H7 (cell line): Measurements from ENCODE around the gene CPTP. TPM values are rescaled to one million over a fixed set of nuclear protein-coding genes. Genes with fewer than 3 reads are reported as not detected.
A peak's percentile ranks its signal among the peaks of the same experiment; 100 is the strongest.

Experiments used
- DNase-seq: peaks from one replicate; pipeline ENCODE4 v3.0.0; 2012
- H3K27me3 ChIP-seq: 2 replicates; pipeline ENCODE4 v1.6.0; 2011; ENCODE audit warnings: mild to moderate bottlenecking, low read length; ENCODE audit not compliant: control insufficient read depth, insufficient read depth
- H3K36me3 ChIP-seq: replicated peaks from 2 replicates; pipeline ENCODE4 v1.5.1; 2011; ENCODE audit warnings: low read length; ENCODE audit not compliant: control insufficient read depth, insufficient read depth
- H3K4me3 ChIP-seq: 2 replicates; pipeline ENCODE4 v1.5.1; 2011; ENCODE audit warnings: low read depth, mild to moderate bottlenecking, control low read depth, low read length, moderate library complexity; ENCODE audit not compliant: insufficient read depth
- total RNA-seq: library from RNA; depleted of rRNA; stranded (reverse); fragments of >200 nt; shearing (Covaris generic); gene quantifications from 2 replicates; pipeline ENCODE4 v1.2.3, GENCODE V29; 2014

CPTP gene
- total RNA-seq, 1 experiment from 2014 or later = 27.7 TPM

DNA sequence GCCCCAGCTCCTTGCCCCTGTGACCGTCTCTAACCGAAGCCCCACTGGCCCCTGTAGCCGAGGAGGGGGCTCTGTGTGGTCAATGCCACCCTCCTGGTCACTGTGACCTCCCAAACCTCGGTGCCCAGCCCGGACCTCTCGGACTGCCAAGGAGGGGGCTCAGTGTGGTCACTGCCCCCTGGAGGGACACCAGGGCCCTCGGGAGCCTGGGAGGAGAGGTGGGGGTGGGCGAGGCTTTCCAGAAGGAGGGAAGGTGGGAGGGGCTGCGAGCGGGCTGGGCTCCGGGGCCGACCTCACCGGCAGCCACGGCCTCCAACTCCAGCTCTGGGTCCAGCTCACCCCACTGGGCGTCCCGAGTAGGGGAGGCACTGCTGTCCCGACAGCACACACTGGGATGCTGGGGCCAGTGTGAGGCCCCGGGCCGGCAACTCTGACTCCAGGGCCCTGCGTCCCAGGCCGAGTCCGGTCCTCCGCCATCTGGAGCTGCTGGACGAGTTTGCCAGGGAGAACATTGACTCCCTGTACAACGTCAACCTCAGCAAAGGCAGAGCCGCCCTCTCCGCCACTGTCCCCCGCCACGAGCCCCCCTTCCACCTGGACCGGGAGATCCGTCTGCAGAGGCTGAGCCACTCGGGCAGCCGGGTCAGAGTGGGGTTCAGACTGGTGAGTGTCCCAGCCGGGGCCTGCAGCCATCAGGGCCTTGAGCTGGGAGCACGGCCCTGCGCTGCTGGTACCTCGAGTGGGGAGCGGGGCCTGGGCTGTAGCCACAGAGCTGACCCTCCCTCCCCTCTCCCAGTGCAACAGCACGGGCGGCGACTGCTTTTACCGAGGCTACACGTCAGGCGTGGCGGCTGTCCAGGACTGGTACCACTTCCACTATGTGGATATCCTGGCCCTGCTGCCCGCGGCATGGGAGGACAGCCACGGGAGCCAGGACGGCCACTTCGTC lies 38.0 kb upstream of the CPTP start:
- Histone ChIP-seq H3K36me3 (no peaks in the 10 kb centered on the region), H3K27me3 (no peaks in the 10 kb centered on the region), H3K4me3 (no peak overlapping the region)
- peak; percentile 74 for DNase-seq

DNA sequence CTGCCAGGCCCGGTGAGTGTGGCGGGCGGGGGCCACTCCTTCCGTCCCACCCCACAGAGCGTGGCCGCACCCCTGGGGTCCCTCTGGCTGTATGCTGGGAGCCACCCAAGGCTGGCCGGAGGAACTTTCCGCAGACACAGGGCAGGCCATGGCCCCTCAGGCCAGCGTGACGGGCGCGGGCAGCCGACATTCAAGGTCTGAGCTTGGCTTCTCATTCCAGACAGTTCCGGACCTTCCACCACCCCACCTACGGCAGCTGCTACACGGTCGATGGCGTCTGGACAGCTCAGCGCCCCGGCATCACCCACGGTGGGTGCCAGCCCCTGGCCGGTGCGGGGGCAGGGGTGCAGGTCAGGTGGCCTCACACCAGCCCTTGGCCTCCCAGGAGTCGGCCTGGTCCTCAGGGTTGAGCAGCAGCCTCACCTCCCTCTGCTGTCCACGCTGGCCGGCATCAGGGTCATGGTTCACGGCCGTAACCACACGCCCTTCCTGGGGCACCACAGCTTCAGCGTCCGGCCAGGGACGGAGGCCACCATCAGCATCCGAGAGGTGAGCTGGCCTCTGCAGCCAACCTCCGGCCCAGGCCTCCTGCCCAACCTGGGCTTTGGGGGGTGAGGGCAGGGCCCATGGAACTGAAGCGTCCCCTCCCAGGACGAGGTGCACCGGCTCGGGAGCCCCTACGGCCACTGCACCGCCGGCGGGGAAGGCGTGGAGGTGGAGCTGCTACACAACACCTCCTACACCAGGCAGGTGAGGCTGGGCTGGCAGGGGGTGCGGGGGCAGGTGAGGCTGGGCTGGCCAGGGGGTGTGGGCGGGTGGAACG lies 37.1 kb upstream of the CPTP start:
- DNase-seq = peak; percentile 75

DNA sequence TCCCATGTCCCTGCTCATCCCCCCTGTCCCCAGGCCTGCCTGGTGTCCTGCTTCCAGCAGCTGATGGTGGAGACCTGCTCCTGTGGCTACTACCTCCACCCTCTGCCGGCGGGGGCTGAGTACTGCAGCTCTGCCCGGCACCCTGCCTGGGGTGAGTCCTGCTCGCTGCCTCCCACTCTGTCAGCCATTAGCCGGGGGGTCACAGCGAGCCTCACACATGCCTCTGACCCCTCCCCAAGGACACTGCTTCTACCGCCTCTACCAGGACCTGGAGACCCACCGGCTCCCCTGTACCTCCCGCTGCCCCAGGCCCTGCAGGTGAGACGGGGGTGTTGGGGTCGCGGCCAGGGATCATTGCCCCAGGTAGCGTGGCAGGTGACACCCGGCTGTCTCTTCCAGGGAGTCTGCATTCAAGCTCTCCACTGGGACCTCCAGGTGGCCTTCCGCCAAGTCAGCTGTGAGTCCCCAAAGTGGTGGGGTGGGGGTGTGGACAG lies 34.3 kb upstream of the CPTP start:
- Histone ChIP-seq H3K36me3 (no peaks in the 10 kb centered on the region), H3K27me3 (no peaks in the 10 kb centered on the region), H3K4me3 (no peak overlapping the region)
- peak; percentile 95 for DNase-seq

More for the DNA sequence above, 37.1 kb upstream of the CPTP start:
- Histone ChIP-seq H3K27me3 (no peaks in the 10 kb centered on the region), H3K4me3 (no peak overlapping the region), H3K36me3 (no peaks in the 10 kb centered on the region)

DNA sequence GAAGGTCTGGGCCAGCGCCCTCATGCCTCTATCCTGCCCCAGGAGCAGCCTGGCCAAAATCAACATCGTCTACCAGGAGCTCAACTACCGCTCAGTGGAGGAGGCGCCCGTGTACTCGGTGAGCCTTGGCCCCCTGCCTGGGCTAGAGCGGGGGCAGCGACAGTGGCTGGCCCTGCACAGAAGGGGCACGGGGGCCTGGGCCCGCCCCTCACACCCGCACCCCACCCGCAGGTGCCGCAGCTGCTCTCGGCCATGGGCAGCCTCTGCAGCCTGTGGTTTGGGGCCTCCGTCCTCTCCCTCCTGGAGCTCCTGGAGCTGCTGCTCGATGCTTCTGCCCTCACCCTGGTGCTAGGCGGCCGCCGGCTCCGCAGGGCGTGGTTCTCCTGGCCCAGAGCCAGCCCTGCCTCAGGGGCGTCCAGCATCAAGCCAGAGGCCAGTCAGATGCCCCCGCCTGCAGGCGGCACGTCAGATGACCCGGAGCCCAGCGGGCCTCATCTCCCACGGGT lies 33.5 kb upstream of the CPTP start:
- no peaks in the 10 kb centered on the region for H3K36me3 ChIP-seq
- no peak overlapping the region for H3K4me3 ChIP-seq
- DNase-seq = peak; percentile 68
- no peaks in the 10 kb centered on the region for H3K27me3 ChIP-seq

DNA sequence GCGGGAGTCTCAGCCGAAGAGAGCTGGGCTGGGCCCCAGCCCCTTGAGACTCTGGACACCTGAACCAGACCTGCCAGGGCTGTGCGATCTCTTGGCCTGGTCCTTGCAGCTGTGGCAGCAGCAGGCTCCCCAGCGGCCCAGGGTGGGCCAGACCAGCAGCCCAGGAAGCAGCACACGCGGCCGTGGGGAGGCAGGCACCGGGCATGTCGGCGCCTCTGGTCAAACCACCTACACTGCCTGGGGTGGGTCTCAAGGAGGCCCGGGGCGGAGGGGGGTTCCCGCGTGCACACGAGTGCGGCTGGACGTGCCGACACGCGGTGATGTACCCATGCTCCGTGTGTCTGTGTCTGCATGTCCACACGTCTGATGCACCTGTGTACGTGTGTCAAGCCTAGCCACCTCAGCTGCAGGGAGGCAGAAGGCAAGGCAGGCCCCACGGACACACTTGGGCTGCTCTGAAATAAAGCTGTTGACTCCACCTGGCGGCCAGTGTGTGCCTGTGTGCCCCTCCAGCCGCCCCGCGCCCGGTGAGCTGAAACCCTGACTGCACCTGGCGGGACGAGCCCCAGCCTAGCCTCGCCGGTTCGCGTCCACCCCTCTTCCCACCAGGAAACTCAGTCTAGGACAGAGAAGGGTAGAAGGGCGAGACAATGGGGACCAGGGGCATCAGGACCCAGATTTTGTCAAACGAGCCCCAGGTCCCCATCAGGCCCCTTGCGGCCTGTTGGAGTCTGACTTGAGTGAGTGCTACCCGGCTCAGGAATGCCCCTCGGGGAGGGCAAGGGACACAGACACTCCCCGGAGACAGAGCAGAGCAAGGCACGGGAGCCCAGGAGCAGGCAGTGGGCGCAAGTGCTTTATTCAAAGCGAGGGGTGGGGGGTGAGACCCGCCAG lies 32.8 kb upstream of the CPTP start:
- H3K27me3 ChIP-seq = no peaks in the 10 kb centered on the region

DNA sequence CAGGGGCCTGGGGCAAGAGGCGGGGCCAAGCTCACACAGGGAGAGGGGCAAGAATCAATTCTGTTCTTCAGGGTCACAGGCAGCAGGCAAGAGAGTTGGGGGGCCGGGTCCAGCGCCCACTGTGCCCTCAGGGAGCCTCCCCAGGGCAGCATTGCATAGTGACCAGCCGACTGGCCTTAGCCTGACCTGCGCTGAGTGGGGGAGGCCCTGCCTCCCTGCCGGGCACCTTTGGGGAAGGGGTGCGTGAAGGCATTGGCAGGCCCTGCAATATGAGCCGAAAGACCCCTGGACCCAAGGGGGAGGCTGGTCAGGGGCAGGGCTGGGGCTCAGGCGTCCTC lies 32.2 kb upstream of the CPTP start:
- Histone ChIP-seq H3K36me3 (no peaks in the 10 kb centered on the region; the same call in 1 of the 2 replicates), H3K27me3 (no peaks in the 10 kb centered on the region), H3K4me3 (no peak overlapping the region)
- no peak for DNase-seq

More for the DNA sequence above, 32.8 kb upstream of the CPTP start:
- DNase-seq = peak; percentile 95
- Histone ChIP-seq H3K36me3 (no peaks in the 10 kb centered on the region; the same call in 1 of the 2 replicates), H3K4me3 (no peak overlapping the region)

DNA sequence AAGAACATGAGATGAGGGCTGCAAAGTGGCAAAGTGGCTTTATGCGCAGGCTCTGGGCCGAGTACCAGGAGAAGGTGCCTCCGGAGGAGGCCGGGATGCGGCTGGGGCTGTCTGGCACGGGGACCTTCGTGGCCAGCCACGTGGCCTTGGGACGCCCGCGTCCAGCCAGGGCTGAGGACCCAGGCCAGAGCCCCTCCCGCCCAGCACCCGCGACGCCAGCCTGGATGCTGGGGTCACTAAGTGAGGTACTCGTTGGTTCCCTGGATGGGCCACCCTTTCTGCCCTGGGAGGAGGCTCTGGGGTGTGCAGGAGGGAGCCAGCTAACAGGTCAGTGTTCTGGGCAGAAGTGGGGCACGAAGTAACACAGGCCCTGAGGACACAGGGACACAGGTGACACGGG lies 31.8 kb upstream of the CPTP start:
- Histone ChIP-seq H3K36me3 (no peaks in the 10 kb centered on the region; the same call in 1 of the 2 replicates), H3K27me3 (no peaks in the 10 kb centered on the region), H3K4me3 (no peak overlapping the region)
- no peak for DNase-seq

DNA sequence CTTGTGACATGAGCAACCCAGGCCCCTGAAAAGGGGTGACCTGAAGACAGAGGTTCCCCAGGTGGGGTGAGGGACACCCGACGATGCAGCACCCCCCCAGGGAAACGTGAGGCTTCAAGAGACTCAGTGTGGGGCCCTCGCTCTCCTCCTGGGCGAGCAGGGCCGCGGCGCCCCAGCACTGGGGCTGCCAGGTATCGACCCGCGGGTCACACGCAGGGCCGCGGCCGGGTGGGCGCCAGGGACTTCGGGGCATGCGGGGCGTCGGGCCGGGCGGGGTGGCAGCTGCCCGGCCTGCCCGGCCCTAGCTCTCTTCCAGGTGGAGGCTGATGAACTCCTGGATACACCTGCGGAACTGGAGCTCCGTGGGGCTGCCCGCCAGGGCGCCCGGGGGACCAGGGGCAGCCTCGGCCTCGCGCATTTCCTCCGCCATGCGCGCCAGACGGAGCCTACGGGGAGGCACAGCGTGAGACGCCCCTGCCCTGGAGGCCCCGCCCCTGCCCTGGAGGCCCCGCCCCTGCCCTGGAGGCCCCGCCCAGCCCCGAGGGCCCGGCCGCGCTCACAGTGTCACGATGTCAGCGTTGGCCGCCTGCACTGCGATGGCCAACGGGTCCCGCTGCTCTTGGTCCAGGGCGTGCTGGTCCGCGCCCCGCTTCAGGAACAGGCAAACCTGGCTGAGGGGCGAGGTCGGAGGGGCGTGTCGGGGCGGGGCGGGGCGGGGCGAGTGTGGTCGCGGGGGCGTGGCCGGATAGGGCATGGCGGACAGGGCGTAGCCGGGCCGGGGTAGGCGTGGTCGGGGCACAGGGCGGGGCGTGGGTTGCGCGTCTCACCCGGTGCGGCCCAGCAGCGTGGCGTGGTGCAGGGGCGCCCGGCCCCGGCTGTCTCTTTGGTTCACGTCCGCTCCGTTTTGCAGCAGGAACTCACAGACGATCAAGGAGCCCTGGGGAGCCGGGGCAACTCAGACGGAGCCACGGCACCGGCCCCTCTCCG lies 31.0 kb upstream of the CPTP start:
- peak; percentile 98 for DNase-seq
- H3K4me3 ChIP-seq = peak overlapping the region; percentile 37
- no peaks in the 10 kb centered on the region for H3K27me3 ChIP-seq
- H3K36me3 ChIP-seq = no peaks in the 10 kb centered on the region; the same call in 1 of the 2 replicates

DNA sequence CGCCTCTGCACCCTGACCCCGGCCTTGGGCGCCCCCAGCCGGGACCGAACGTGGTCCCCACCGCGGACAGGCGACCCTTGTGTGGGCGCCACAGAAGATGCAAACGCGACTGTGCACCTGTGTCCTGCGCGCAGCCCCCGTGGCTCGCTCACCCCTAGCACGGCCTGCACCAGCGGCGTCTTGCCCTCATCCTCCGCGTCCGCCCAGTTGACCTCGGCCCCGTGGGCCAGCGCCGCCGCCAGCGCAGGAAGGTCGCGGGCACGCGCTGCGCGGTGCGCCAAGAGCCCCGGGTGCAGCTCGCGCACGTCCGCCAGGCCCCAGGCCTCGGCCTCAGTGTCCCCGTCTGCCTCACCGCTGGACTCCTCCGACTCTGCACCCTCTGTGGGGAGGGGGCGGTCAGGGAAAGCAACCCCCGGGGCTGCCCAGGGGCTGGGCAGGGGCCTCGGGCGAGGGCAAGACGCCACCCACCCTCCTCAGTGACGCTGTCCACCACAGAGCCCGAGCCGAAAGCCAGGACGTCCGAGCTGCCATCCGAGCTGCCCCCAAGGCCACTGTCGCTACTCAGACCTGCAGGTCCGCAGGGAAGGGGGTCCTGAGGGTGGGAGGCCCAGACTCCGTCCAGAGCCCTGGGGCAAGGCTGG lies 30.2 kb upstream of the CPTP start:
- no peaks in the 10 kb centered on the region for H3K27me3 ChIP-seq
- peak overlapping the region; percentile 37 for H3K4me3 ChIP-seq
- H3K36me3 ChIP-seq = no peaks in the 10 kb centered on the region; the same call in 1 of the 2 replicates
- DNase-seq = no peak

DNA sequence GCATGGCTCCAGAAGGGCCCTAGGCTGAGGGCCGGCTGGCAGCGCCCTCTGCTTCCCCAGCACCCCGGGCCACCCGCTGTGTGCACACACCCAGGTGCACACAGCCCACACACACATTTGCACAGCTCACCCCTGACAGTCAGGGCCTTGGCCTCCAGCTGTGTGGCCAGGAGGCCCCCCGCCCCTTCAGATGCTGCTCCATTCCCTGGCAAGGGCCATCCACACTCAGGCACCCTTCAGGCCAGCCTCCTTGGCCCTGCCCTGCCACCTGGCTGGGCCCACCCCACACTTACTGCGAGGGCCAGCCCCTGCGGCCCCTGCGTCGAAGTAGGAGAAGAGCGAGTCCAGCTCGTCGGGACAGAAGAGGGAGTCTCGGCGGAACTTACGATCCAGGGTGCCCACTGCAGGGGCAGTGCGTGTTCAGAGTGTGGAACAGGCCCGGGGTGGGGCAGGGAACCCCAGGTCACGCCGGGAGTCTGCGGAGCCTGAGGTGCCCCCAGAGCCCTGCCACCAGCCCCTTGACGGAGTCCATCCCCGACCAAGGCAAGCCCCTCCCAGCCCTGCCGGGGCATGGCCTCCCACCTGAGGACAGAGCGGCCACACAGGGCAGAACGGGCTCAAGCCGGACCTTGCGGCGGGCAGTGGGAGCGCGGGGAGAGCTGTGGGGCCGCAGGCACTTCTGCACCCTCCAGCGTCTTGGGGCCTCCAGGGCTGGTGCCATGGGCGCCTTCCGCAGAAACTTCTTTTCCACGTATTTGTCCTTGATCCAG lies 29.3 kb upstream of the CPTP start:
- H3K4me3 ChIP-seq = no peak overlapping the region
- no peaks in the 10 kb centered on the region; the same call in 1 of the 2 replicates for H3K36me3 ChIP-seq
- H3K27me3 ChIP-seq = no peaks in the 10 kb centered on the region
- no peak for DNase-seq

DNA sequence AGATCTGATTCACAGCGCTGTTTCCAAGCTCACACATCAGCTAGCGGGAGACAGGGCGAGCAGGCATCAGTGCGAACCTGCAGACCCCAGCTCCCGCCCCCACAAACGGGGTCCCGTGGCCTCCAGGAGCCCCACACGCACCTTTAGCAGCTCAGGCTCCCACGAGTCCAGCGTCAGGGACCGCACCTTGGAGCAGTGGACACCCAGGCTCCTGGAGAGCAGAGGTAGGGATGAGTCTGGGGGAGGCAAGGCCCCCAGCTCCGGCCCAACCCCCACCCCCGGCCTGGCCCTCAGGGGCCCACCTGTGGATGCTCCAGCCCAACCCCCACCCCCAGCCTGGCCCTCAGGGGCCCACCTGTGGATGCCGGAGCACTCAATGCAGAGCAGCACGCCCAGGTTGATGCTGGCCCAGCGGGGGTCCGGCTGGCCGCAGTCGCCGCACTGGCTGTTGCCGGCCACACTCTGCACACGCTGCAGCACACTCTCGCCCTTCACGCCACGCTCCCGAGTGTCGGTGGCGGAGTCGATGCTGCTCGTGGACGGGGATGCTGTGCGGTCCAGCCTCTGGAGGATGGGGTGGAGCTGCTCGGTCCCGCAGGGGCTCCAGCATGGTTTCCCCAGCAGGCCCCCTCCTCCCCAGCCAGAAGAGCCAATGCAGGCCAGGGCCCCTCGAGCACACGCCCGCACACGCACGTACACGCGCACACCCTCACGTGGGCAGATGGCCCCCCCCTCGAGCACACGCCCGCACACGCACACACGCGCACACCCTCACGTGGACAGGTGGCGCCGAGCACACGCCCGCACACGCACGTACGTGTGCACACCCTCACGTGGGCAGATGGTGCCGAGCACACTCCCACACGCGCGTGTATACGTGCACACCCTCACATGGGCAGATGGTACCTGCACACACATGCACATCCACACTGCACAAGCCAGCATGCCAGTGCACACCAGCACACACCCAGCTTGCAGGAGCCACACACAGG lies 28.2 kb upstream of the CPTP start:
- H3K36me3 ChIP-seq = no peaks in the 10 kb centered on the region; the same call in 1 of the 2 replicates
- no peak for DNase-seq
- no peaks in the 10 kb centered on the region for H3K27me3 ChIP-seq
- no peak overlapping the region for H3K4me3 ChIP-seq
